WTC11 (cell line): Measurements from ENCODE around the gene RIF1.

Source experiments
- FOXJ3 ChIP-seq: sonication (generic); formaldehyde crosslinking; IDR thresholded peaks from 2 replicates; pipeline ENCODE4 v1.9.0; 2021; ENCODE audit warnings: missing genetic modification reagents, mild to moderate bottlenecking, borderline replicate concordance
- NFE2L1 ChIP-seq: sonication (generic); formaldehyde crosslinking; IDR thresholded peaks from 2 replicates; pipeline ENCODE4 v1.8.1; 2023; ENCODE audit warnings: missing genetic modification reagents
- TF ChIP-seq, protein P1 (sequence below): sonication (generic); formaldehyde crosslinking; IDR thresholded peaks from 2 replicates; pipeline ENCODE4 v1.8.1; 2022; ENCODE audit warnings: low read depth, mild to moderate bottlenecking, moderate library complexity, missing genetic modification reagents, borderline replicate concordance
- TF ChIP-seq, protein P2 (sequence below): fragments of 200-600 bp; IDR thresholded peaks from 2 replicates; pipeline ENCODE4 v1.8.0; 2022; ENCODE audit warnings: antibody characterized with exemption

- TF ChIP-seq, protein P1, sequence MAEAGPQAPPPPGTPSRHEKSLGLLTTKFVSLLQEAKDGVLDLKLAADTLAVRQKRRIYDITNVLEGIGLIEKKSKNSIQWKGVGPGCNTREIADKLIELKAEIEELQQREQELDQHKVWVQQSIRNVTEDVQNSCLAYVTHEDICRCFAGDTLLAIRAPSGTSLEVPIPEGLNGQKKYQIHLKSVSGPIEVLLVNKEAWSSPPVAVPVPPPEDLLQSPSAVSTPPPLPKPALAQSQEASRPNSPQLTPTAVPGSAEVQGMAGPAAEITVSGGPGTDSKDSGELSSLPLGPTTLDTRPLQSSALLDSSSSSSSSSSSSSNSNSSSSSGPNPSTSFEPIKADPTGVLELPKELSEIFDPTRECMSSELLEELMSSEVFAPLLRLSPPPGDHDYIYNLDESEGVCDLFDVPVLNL: no peak
- TF ChIP-seq, protein P2, sequence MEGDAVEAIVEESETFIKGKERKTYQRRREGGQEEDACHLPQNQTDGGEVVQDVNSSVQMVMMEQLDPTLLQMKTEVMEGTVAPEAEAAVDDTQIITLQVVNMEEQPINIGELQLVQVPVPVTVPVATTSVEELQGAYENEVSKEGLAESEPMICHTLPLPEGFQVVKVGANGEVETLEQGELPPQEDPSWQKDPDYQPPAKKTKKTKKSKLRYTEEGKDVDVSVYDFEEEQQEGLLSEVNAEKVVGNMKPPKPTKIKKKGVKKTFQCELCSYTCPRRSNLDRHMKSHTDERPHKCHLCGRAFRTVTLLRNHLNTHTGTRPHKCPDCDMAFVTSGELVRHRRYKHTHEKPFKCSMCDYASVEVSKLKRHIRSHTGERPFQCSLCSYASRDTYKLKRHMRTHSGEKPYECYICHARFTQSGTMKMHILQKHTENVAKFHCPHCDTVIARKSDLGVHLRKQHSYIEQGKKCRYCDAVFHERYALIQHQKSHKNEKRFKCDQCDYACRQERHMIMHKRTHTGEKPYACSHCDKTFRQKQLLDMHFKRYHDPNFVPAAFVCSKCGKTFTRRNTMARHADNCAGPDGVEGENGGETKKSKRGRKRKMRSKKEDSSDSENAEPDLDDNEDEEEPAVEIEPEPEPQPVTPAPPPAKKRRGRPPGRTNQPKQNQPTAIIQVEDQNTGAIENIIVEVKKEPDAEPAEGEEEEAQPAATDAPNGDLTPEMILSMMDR: no peak
- TF ChIP-seq FOXJ3: no peak
- TF ChIP-seq NFE2L1 (CRISPR knock-in tag): no peak
These were observed 63.3 kb downstream of the RIF1 start for GRCh38 chr2:151472966-151473365.
